Mesothelial cell of epicardium (in vitro differentiated cells): ENCODE data around the gene TTC23L. TPM values are rescaled to one million over a fixed set of nuclear protein-coding genes. Genes with fewer than 3 reads are reported as not detected.

Experiments used
- DNase-seq, 2 experiments: peaks; one replicate each; pipeline ENCODE4 v3.0.0; 2021; ENCODE audit warnings: low spot score in 2 of 2; ENCODE audit not compliant: unreplicated experiment in 2 of 2
- H3K27ac Mint-ChIP-seq: 2 replicates; pipeline ENCODE4 v1.8.0; 2021; ENCODE audit warnings: mixed read lengths
- H3K27me3 Mint-ChIP-seq: 2 replicates; pipeline ENCODE4 v1.8.0; 2021; ENCODE audit warnings: low read depth, mixed read lengths
- H3K36me3 Mint-ChIP-seq: 2 replicates; pipeline ENCODE4 v1.8.0; 2021; ENCODE audit warnings: mixed read lengths
- H3K4me1 Mint-ChIP-seq: 2 replicates; pipeline ENCODE4 v1.8.0; 2021; ENCODE audit warnings: mixed read lengths
- H3K4me3 Mint-ChIP-seq: 2 replicates; pipeline ENCODE4 v1.8.0; 2021; ENCODE audit warnings: mild to moderate bottlenecking, moderate library complexity, mixed read lengths
- H3K9me3 Mint-ChIP-seq: 2 replicates; pipeline ENCODE4 v1.8.0; 2021; ENCODE audit warnings: mixed read lengths
- total RNA-seq: library from RNA; stranded (reverse); gene quantifications from 3 replicates; pipeline ENCODE4 v1.2.1, GENCODE V29; 2021
- TF ChIP-seq, protein P1 (sequence below): fragments of 200-600 bp; sonication (generic); IDR thresholded peaks from one replicate; pipeline ENCODE4 v1.5.0; 2021; ENCODE audit warnings: antibody characterized with exemption; ENCODE audit not compliant: unreplicated experiment

The TTC23L gene
- total RNA-seq, 1 donor from 2014 or later, result 2.6 TPM

DNA sequence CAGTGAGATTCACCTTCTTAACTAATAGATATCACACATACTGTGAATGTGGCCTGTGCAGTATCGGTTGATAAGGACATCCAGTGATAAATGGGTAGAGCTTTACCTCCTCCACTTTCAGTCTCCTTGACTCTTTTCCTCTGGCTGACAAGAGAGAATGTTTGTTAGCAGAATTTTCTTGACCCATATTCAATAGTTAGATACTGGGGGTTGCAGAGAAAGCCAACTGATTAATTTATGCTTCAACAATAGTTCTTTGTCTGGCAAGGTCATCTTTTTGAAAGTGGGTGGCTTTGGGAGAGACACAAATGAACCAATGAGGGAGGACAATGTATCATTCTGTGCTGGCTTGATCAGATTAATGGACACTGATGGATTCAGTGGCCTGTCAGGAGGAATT lies 30.3 kb downstream of the TTC23L start:
- Mint-ChIP-seq H3K4me3 (no peak overlapping the region), H3K9me3 (peaks cover 12% of the 10 kb centered on the region), H3K36me3 (peaks cover 7% of the 10 kb centered on the region), H3K27ac (peak overlapping the region; percentile 81), H3K4me1 (peaks cover 59% of the 10 kb centered on the region), H3K27me3 (no peaks in the 10 kb centered on the region)
- no peak for DNase-seq
- TF ChIP-seq, protein P1, sequence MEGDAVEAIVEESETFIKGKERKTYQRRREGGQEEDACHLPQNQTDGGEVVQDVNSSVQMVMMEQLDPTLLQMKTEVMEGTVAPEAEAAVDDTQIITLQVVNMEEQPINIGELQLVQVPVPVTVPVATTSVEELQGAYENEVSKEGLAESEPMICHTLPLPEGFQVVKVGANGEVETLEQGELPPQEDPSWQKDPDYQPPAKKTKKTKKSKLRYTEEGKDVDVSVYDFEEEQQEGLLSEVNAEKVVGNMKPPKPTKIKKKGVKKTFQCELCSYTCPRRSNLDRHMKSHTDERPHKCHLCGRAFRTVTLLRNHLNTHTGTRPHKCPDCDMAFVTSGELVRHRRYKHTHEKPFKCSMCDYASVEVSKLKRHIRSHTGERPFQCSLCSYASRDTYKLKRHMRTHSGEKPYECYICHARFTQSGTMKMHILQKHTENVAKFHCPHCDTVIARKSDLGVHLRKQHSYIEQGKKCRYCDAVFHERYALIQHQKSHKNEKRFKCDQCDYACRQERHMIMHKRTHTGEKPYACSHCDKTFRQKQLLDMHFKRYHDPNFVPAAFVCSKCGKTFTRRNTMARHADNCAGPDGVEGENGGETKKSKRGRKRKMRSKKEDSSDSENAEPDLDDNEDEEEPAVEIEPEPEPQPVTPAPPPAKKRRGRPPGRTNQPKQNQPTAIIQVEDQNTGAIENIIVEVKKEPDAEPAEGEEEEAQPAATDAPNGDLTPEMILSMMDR, result no peak

DNA sequence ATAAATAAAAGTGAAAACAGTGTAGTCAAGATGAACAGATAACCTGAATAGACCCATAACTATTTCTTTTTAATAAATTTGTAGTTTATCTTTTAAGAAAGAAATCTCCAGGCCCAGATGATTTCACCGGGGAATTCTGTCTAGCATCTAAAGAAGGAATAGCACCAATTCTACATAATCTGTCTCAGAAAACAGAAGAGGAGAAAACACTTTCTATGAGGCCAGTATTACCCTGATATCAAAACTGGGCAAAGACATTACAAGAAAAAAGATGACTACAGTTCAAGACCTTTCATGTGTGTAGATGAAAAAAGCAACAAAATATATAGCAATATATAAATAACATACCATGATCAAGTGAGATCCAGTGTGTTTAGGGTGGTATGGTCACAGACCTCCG lies 31.4 kb downstream of the TTC23L start:
- H3K4me3 Mint-ChIP-seq, result no peak overlapping the region
- peaks cover 17% of the 10 kb centered on the region for H3K9me3 Mint-ChIP-seq

DNA sequence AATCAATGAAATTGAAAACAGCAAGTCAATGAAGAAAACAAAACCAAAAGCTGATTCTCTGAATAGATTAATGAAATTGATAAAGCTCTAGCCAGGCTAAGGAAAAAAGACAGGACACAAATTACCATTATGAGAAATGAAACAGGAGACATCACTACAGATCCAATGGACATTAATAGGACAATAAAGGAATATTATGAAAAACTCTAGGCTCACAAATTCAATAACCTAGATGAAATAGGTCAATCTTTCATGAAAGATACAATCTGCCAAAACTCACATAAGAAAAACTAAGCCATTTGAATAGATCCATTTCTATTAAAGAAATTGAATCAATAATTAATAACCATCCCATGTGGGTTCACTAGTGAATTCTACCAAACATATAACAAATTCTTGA lies 37.3 kb downstream of the TTC23L start:
- no peak for DNase-seq
- peaks cover 33% of the 10 kb centered on the region for H3K9me3 Mint-ChIP-seq
- peaks cover 23% of the 10 kb centered on the region for H3K36me3 Mint-ChIP-seq
- H3K27me3 Mint-ChIP-seq, result no peaks in the 10 kb centered on the region
- no peak overlapping the region for H3K4me3 Mint-ChIP-seq
- H3K27ac Mint-ChIP-seq, result no peak overlapping the region
- TF ChIP-seq, protein P1, result no peak
- H3K4me1 Mint-ChIP-seq, result peaks cover 11% of the 10 kb centered on the region

More for the DNA sequence above, 31.4 kb downstream of the TTC23L start:
- no peak for DNase-seq
- TF ChIP-seq, protein P1, result no peak
- H3K27me3 Mint-ChIP-seq, result no peaks in the 10 kb centered on the region
- peaks cover 13% of the 10 kb centered on the region for H3K36me3 Mint-ChIP-seq
- H3K4me1 Mint-ChIP-seq, result peaks cover 51% of the 10 kb centered on the region
- H3K27ac Mint-ChIP-seq, result no peak overlapping the region

DNA sequence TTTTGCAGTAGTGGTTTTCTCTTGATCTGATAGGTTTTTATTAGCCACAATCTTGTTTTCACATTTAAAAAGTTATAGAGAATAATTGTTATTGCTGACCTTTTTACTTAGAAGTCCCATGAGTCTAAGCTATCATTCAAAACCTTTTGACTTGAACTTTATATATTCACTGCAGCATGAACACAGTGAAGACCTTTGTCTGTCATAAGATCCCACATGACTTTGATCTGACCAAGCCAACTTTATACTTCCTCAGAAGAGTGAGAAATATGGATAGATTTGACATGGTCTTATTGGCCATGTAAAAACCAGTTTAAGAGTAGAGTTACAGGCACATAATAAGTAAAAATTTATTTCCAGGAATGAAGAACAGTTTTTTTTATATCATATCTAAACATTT lies 42.3 kb downstream of the TTC23L start:
- Mint-ChIP-seq H3K36me3 (peaks cover 10% of the 10 kb centered on the region), H3K27ac (no peak overlapping the region), H3K9me3 (peaks cover 22% of the 10 kb centered on the region), H3K4me1 (peaks cover 2% of the 10 kb centered on the region), H3K4me3 (no peak overlapping the region), H3K27me3 (no peaks in the 10 kb centered on the region)
- TF ChIP-seq, protein P1, result no peak
- no peak for DNase-seq

DNA sequence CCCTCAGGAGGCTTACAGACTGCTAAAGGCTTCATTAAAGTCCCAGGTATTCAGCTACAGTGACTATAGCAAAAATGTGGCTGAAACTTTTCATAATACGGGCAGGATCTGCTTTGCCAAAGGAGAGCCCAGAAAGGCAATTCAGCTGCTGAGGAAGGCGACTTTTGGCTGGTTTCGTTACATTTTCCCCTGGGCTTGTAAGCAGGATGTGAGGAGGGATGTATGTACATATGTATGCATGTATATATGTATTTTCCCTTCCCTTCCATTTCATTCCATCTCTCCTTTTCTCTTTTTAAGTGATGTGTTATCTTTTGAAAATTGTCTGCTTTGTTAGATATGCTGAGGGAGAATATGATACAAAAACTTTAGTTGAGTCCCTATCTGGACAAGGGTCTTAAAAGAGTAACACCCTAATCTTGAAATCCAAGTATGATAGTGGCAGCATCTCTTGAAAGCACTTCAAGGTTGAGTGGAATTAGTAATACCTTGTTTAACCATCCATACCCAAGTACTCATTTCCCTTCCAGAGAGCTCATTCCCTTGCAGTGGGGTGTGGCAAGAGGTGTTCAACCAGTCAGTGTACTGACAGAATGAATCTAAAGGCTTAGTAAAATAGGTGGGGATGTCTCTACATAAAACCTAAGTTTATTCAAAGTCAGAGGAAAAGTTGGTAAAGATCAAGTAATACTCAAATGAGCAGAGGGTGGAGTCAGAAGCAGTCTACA lies 47.6 kb downstream of the TTC23L start:
- peaks cover 5% of the 10 kb centered on the region for H3K9me3 Mint-ChIP-seq
- DNase-seq, result no peak
- no peak overlapping the region for H3K4me3 Mint-ChIP-seq
- no peaks in the 10 kb centered on the region for H3K27me3 Mint-ChIP-seq
- TF ChIP-seq, protein P1, result no peak
- H3K27ac Mint-ChIP-seq, result no peak overlapping the region
- peaks cover 5% of the 10 kb centered on the region for H3K4me1 Mint-ChIP-seq
- no peaks in the 10 kb centered on the region for H3K36me3 Mint-ChIP-seq
